GM19324 (cell line): ENCODE measurements around the gene WFDC8.
"Not testable (repeated sequence)": the region's sequence is repeated elsewhere in the genome, so short reads cannot be mapped to it uniquely, and the experiment has no call there.

Experiments
- ATAC-seq: cut with Tn5 transposase; IDR thresholded peaks from one replicate; pipeline ENCODE4 v1.9.1; 2021; ENCODE audit warnings: mild to moderate bottlenecking, moderate library complexity; ENCODE audit not compliant: unreplicated experiment, low FRiP score

Gene WFDC8

GRCh38 chr20:45579184-45579583 lies at the start of gene WFDC8:
Gene WFDC8 (minus strand): TSS chr20:45579284. CDS start chr20:45579247, 37 bp downstream.
- ATAC-seq, result no peak

GRCh38 chr20:45626540-45626939 lies 47.5 kb upstream of the WFDC8 start:
- no peak for ATAC-seq

GRCh38 chr20:45621593-45621992 lies 42.5 kb upstream of the WFDC8 start:
- ATAC-seq, result no peak

- ATAC-seq, result no peak
These were observed 38.5 kb upstream of the WFDC8 start for GRCh38 chr20:45617591-45617990.

- ATAC-seq, result no peak
These were observed 33.2 kb upstream of the WFDC8 start for GRCh38 chr20:45612314-45612713.

GRCh38 chr20:45611054-45611453 lies 32.0 kb upstream of the WFDC8 start:
- no peak for ATAC-seq

GRCh38 chr20:45607810-45608209 lies 28.7 kb upstream of the WFDC8 start:
- ATAC-seq, result no peak

GRCh38 chr20:45595235-45595634 lies 16.2 kb upstream of the WFDC8 start:
- no peak for ATAC-seq

GRCh38 chr20:45593498-45593897 lies 14.4 kb upstream of the WFDC8 start:
- no peak for ATAC-seq

- ATAC-seq, result no peak
These were observed 13.6 kb upstream of the WFDC8 start for GRCh38 chr20:45592574-45593189.

- ATAC-seq, result no peak
These were observed 10.6 kb upstream of the WFDC8 start for GRCh38 chr20:45589725-45590124.

GRCh38 chr20:45588800-45589199 lies 9.7 kb upstream of the WFDC8 start:
- no peak for ATAC-seq

- not testable (repeated sequence) for ATAC-seq
These were observed 6.9 kb upstream of the WFDC8 start for GRCh38 chr20:45585986-45586385.

GRCh38 chr20:45584294-45584693 lies 5.2 kb upstream of the WFDC8 start:
- not testable (repeated sequence) for ATAC-seq

- ATAC-seq, result no peak
These were observed 4.4 kb upstream of the WFDC8 start for GRCh38 chr20:45583502-45583901.

- no peak for ATAC-seq
These were observed 2.6 kb upstream of the WFDC8 start for GRCh38 chr20:45581702-45582101.

- no peak for ATAC-seq
These were observed 853 bp downstream of the WFDC8 start for GRCh38 chr20:45578231-45578630.

- no peak for ATAC-seq
These were observed 2.1 kb downstream of the WFDC8 start for GRCh38 chr20:45576995-45577394.

- ATAC-seq, result no peak
These were observed 3.2 kb downstream of the WFDC8 start for GRCh38 chr20:45575931-45576330.

GRCh38 chr20:45569650-45570049 lies 9.4 kb downstream of the WFDC8 start:
- not testable (repeated sequence) for ATAC-seq

- ATAC-seq, result no peak
These were observed 14.3 kb downstream of the WFDC8 start for GRCh38 chr20:45564760-45565276.

GRCh38 chr20:45555198-45555597 lies 23.9 kb downstream of the WFDC8 start:
- ATAC-seq, result no peak

GRCh38 chr20:45552456-45552855 lies 26.6 kb downstream of the WFDC8 start:
- no peak for ATAC-seq
